ENCODE results near the gene TP53INP2. TPM values are rescaled to one million over a fixed set of nuclear protein-coding genes. Genes with fewer than 3 reads are reported as not detected.

Gene TP53INP2
- total RNA-seq, 2 donors from 2014 or later, result 59.5 to 66.0 TPM

- Histone ChIP-seq H3K27me3 (no peaks in the 10 kb centered on the region), H3K27ac (no peak overlapping the region), H3K36me3 (peaks cover 71% of the 10 kb centered on the region), H3K9me3 (no peaks in the 10 kb centered on the region), H3K4me1 (no peaks in the 10 kb centered on the region), H3K4me3 (no peak overlapping the region)
- DNase-seq (ENCODE audit: low spot score), result no peak
- no peak for TF ChIP-seq CTCF (IDR thresholded peaks at IDR 0.05)
Observed at GRCh38 chr20:34755367-34755766, 51.2 kb downstream of the TP53INP2 start.

GRCh38 chr20:34762031-34762555, 57.9 kb downstream of the TP53INP2 start:
- DNase-seq (ENCODE audit: low spot score), result no peak
- Histone ChIP-seq H3K36me3 (peaks cover 75% of the 10 kb centered on the region), H3K9me3 (no peaks in the 10 kb centered on the region), H3K27ac (no peak overlapping the region), H3K4me3 (no peak overlapping the region), H3K4me1 (no peaks in the 10 kb centered on the region), H3K27me3 (no peaks in the 10 kb centered on the region)
- TF ChIP-seq CTCF (IDR thresholded peaks at IDR 0.05), result no peak

Other genes starting within 250 kb of the TP53INP2 start
- gene DYNLRB1, start 187.9 kb upstream of the TP53INP2 start, total RNA-seq, result 100 to 1,000 TPM; 189 to 252 TPM
- gene MAP1LC3A, start 145.6 kb upstream of the TP53INP2 start, total RNA-seq, result 100 to 1,000 TPM; 111 to 120 TPM
- 10 to 100 TPM; 16.6 to 17.7 TPM for gene PIGU, start 27.3 kb upstream of the TP53INP2 start, total RNA-seq
- gene NCOA6, start 121.3 kb downstream of the TP53INP2 start, total RNA-seq, result 10 to 100 TPM; 18.2 to 18.4 TPM
- 10 to 100 TPM in 1 of 2 donors, 1 to 10 TPM in 1; 7.3 to 10.3 TPM for gene GGT7, start 168.5 kb downstream of the TP53INP2 start, total RNA-seq
- gene ACSS2, start 172.3 kb downstream of the TP53INP2 start, total RNA-seq, result 10 to 100 TPM; 64.6 to 89.4 TPM

All from right atrium auricular region (tissue), 2 donors.